ENCODE results near the gene CRB3.

DNA sequence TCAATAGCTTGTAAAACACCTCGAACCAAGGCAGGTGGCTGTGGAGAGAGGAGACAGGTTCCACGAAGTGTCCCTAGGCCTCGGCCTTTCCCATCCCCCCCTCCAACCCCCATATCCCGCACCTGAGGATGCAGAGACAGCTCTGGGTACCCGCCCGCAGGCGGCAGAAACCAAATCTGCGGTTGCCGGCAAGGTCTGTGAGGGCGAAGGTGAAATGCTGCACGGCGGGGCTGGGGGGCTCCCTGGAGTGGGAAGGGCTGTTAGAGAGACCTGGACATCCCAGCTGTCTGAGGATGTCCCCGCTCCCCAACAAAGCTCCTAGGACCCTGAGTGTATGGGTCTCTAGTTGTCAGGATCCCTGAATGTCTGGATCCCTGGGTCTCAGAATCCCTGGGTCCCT is 14.7 kb downstream of the CRB3 start:
- TF ChIP-seq, protein P1, sequence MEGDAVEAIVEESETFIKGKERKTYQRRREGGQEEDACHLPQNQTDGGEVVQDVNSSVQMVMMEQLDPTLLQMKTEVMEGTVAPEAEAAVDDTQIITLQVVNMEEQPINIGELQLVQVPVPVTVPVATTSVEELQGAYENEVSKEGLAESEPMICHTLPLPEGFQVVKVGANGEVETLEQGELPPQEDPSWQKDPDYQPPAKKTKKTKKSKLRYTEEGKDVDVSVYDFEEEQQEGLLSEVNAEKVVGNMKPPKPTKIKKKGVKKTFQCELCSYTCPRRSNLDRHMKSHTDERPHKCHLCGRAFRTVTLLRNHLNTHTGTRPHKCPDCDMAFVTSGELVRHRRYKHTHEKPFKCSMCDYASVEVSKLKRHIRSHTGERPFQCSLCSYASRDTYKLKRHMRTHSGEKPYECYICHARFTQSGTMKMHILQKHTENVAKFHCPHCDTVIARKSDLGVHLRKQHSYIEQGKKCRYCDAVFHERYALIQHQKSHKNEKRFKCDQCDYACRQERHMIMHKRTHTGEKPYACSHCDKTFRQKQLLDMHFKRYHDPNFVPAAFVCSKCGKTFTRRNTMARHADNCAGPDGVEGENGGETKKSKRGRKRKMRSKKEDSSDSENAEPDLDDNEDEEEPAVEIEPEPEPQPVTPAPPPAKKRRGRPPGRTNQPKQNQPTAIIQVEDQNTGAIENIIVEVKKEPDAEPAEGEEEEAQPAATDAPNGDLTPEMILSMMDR (conservative IDR thresholded peaks at IDR 0.05; ENCODE audit: low read length): no peak
- TF ChIP-seq EZH2phosphoT487 (IDR thresholded peaks at IDR 0.05; ENCODE audit: borderline replicate concordance, low read depth, low read length): no peak

Measured in OCI-LY7 (cell line).